ENCODE measurements around the gene CDKN2D. TPM values are rescaled to one million over a fixed set of nuclear protein-coding genes. Genes with fewer than 3 reads are reported as not detected.

The CDKN2D gene
- total RNA-seq (2014; rRNA removed; shearing (Covaris generic)) (22.4 and 25.3 TPM in 2 replicates), total RNA-seq (2022) (26.6 and 28.1 TPM in 2 replicates), Bru-seq, nascent RNA (percentile 56 among the genes with signal in this experiment), BruChase-seq, experiment 1, labeled RNA remaining after a 6-hour chase (percentile 52 among the genes with signal in this experiment), BruChase-seq, experiment 2, labeled RNA remaining after a 2-hour chase (percentile 73 among the genes with signal in this experiment)
- long read RNA-seq, transcript CDKN2D-202 (2 exons, 1,422 nt): major isoform, 37 of 72 reads
- long read RNA-seq, transcript CDKN2D-201 (3 exons, 1,086 nt): minor isoform, 10 of 72 reads
- long read RNA-seq, partial matches to known transcripts: 0 of 72 reads
- long read RNA-seq, other reads (novel, unspliced or antisense): 25 of 72 reads

GRCh38 chr19:10568826-10569651 lies at the start of gene CDKN2D:
TSS of gene CDKN2D (minus strand) at chr19:10568979. CDS start at chr19:10568653, 326 bp downstream.
- Histone ChIP-seq H3K4me3 (ENCODE audit: low read depth, low read length, poor library complexity, severe bottlenecking) (peak within 1 kb of the TSS; percentile 76), H3K4me1 (ENCODE audit: insufficient read depth, low read length, poor library complexity, severe bottlenecking) (peaks cover 43% of the 10 kb centered on the region), H3K9me3 (ENCODE audit: low read length) (no peaks in the 10 kb centered on the region), H2AFZ (ENCODE audit: low read length) (peak within 1 kb of the TSS; percentile 61; the same call in 1 of the 2 replicates), H3K79me2 (ENCODE audit: insufficient read depth, low read depth, low read length) (peaks cover 28% of the 10 kb centered on the region), H3K9me2 (ENCODE audit: insufficient read depth, low read length) (no peaks in the 10 kb centered on the region), H3K36me3 (ENCODE audit: insufficient read depth, low read length) (peaks cover 7% of the 10 kb centered on the region; the same call in 1 of the 2 replicates), H4K20me1 (ENCODE audit: insufficient read depth, low read length) (no peaks in the 10 kb centered on the region), H3K4me2 (ENCODE audit: low read length) (peak within 1 kb of the TSS; percentile 89), H3K27ac (ENCODE audit: low read depth, low read length, poor library complexity, severe bottlenecking) (peak within 1 kb of the TSS; percentile 95)
- intact Hi-C loops (cut with micrococcal nuclease; ENCODE audit: unreplicated experiment): loop anchor here (1.0 to 10.0 kb wide), 8 partner anchors 28 to 306 kb away; partner anchors contain the start of genes CARM1, ICAM3, ILF3 and RAVER1
- peak; percentile 100 for DNase-seq (ENCODE audit: low spot score)
- TF ChIP-seq CTCF (conservative IDR thresholded peaks at IDR 0.05; ENCODE audit: low read length) (no peak), EZH2phosphoT487 (IDR thresholded peaks at IDR 0.05; ENCODE audit: borderline replicate concordance, low read depth, low read length) (no peak)
- ChIA-PET POLR2A (interaction anchor here (0.5 to 1.7 kb wide), 2 partner anchors 123 to 132 kb away, joined by 3 to 9 read pairs; partner anchors contain the start of gene QTRT1), CTCF (ENCODE audit: unreplicated experiment) (interaction anchor here (0.6 kb wide), 1 partner anchor 390 kb away, joined by 4 read pairs; no protein-coding TSS in a partner anchor)
- TSS peak; percentile 99 for BruUV-seq (replicated peaks)

GRCh38 chr19:10617409-10618121 lies 48.8 kb upstream of the CDKN2D start:
- DNase-seq (ENCODE audit: low spot score): no peak
- ChIA-PET CTCF (ENCODE audit: unreplicated experiment) (no interaction called here), POLR2A (interaction anchor here (0.7 kb wide), 1 partner anchor 207 kb away, joined by 5 read pairs; no protein-coding TSS in a partner anchor)
- no TSS peak for BruUV-seq (replicated peaks)
- Histone ChIP-seq H2AFZ (ENCODE audit: low read length) (no peak overlapping the region), H4K20me1 (ENCODE audit: insufficient read depth, low read length) (0 out of 2 replicates have a peak, but pooled peaks cover 3% of the 10 kb centered on the region), H3K4me2 (ENCODE audit: low read length) (no peak overlapping the region), H3K4me3 (ENCODE audit: low read depth, low read length, poor library complexity, severe bottlenecking) (no peak overlapping the region), H3K27ac (ENCODE audit: low read depth, low read length, poor library complexity, severe bottlenecking) (no peak overlapping the region), H3K9me2 (ENCODE audit: insufficient read depth, low read length) (no peaks in the 10 kb centered on the region), H3K4me1 (ENCODE audit: insufficient read depth, low read length, poor library complexity, severe bottlenecking) (peaks cover 4% of the 10 kb centered on the region), H3K79me2 (ENCODE audit: insufficient read depth, low read depth, low read length) (peaks cover 87% of the 10 kb centered on the region), H3K9me3 (ENCODE audit: low read length) (no peaks in the 10 kb centered on the region), H3K36me3 (ENCODE audit: insufficient read depth, low read length) (peaks cover 82% of the 10 kb centered on the region)
- TF ChIP-seq EZH2phosphoT487 (IDR thresholded peaks at IDR 0.05; ENCODE audit: borderline replicate concordance, low read depth, low read length) (no peak), CTCF (conservative IDR thresholded peaks at IDR 0.05; ENCODE audit: low read length) (no peak)
- intact Hi-C loops (cut with micrococcal nuclease; ENCODE audit: unreplicated experiment): no loop called here
